ENCODE results near the gene AQP2. TPM values are rescaled to one million over a fixed set of nuclear protein-coding genes. Genes with fewer than 3 reads are reported as not detected.

AQP2 gene
- total RNA-seq, 4 donors from 2014 or later, result not detected

DNA sequence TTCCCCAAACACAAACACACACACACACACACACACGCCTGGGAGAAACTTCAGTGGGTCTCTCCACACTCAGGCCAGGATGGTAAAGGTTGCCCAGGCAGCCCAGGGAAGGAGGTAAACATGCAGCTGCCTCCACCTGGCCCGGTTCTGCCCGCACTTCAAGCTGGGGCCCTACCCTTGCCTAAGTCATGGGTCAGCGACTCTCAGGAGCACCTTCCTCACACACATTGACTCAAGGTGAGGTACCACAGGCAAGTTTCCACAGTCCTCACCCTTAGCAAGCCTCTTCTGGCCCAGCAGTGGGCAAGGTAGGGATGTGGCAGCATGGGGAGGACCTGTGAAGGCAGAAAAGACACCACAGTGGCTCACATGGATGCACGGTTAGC, 32.8 kb upstream of the AQP2 start:
- DNase-seq, result peak in 1 of 3 donors; percentile 29
- TF ChIP-seq POLR2A (IDR thresholded peaks at IDR 0.05) (no peak), CTCF (IDR thresholded peaks at IDR 0.05) (no peak)
- Histone ChIP-seq H3K27me3 (no peaks in the 10 kb centered on the region), H3K4me3 (no peak overlapping the region), H3K4me1 (no peaks in the 10 kb centered on the region), H3K36me3 (no peaks in the 10 kb centered on the region), H3K9me3 (no peaks in the 10 kb centered on the region), H3K27ac (no peak overlapping the region)

DNA sequence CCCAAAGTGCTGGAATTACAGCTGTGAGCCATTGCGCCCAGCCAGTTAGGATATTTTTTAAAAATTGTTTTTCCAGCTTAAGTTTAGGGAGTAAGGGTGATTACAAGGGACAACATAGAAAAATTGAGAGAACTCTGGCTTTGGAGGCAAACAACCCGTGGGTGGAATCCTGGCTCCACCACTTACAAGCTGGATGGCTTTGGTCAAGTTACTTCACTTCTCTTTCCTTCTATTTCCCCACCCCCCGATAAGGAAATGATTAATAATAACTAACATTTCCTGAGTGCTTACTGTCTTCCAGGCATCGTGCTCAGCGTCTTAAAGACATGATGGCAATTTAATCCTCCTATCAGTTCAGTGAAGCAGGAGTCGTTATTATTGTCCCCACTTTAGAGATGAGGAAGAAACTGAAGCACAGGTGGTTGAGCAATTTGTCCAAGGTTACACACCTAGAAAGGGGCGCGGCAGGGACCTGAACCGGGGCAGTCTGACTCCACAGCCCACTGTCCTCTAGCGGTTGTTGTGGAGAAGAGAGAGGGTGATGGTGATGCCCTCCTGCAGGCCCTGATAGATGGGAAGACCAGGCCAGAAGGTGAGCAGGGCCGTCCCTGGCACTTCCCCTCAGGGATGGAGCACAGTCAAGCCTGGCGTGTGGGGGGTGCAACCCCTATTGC, 30.2 kb upstream of the AQP2 start:
- Histone ChIP-seq H3K4me3 (no peak overlapping the region), H3K4me1 (no peaks in the 10 kb centered on the region), H3K36me3 (no peaks in the 10 kb centered on the region), H3K27ac (no peak overlapping the region), H3K9me3 (no peaks in the 10 kb centered on the region), H3K27me3 (no peaks in the 10 kb centered on the region)
- DNase-seq, result peak in 1 of 3 donors; percentile 25
- TF ChIP-seq CTCF (IDR thresholded peaks at IDR 0.05) (no peak), POLR2A (IDR thresholded peaks at IDR 0.05) (no peak)

DNA sequence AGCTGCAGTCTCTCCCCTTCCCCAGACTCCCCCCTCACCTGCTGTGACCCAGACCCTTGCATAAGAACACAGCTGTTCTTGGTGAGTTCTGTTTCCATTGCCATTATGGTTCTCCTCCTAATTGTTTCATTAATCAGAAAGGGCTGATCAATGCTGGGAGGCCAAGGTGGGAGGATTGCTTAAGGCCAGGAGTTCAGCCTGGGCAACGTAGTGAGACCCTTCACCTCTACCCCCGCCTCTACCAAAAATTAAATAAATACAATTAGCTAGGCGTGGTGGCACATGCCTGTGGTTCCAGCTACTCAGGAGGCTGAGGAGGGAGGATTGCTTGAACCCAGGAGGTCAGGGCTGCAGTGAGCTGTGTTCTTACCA, 29.6 kb upstream of the AQP2 start:
- no peaks in the 10 kb centered on the region for H3K4me1 ChIP-seq
- no peaks in the 10 kb centered on the region for H3K36me3 ChIP-seq
- no peaks in the 10 kb centered on the region for H3K27me3 ChIP-seq
- DNase-seq, result peak in 1 of 3 donors; percentile 14
- TF ChIP-seq CTCF (IDR thresholded peaks at IDR 0.05) (no peak), POLR2A (IDR thresholded peaks at IDR 0.05) (no peak)
- no peaks in the 10 kb centered on the region for H3K9me3 ChIP-seq
- no peak overlapping the region for H3K4me3 ChIP-seq
- no peak overlapping the region for H3K27ac ChIP-seq

DNA sequence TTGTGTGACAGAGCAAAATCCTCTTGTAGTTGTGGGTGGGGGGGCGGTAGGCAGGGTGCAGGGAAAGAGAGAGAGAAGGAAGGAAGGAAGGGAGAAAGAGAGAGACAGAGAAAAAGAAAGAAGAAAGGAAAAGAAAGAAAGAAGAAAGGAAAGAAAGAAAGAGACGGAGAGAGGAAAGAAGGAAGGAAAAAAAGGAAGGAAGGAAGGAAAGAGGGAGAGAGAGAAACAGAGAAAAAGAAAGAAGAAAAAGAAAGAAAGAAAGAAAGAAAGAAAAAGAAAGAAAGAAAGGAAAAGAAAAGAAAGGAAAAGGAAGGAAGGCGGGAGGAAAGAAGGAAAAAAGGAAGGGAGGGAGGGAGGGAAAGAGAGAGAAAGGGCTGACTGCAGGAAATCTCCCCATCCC, 29.2 kb upstream of the AQP2 start:
- DNase-seq, result no peak
- Histone ChIP-seq H3K4me1 (no peaks in the 10 kb centered on the region), H3K4me3 (no peak overlapping the region), H3K36me3 (no peaks in the 10 kb centered on the region), H3K27ac (no peak overlapping the region), H3K27me3 (no peaks in the 10 kb centered on the region), H3K9me3 (no peaks in the 10 kb centered on the region)
- TF ChIP-seq CTCF (IDR thresholded peaks at IDR 0.05) (no peak), POLR2A (IDR thresholded peaks at IDR 0.05) (no peak)

GRCh38 chr12:49921936-49922335, 28.6 kb upstream of the AQP2 start:
- H3K27ac ChIP-seq, result no peak overlapping the region
- H3K4me1 ChIP-seq, result no peaks in the 10 kb centered on the region
- no peaks in the 10 kb centered on the region for H3K36me3 ChIP-seq
- peak in 1 of 3 donors; percentile 13 for DNase-seq
- no peaks in the 10 kb centered on the region for H3K9me3 ChIP-seq
- no peaks in the 10 kb centered on the region for H3K27me3 ChIP-seq
- TF ChIP-seq CTCF (IDR thresholded peaks at IDR 0.05), result no peak
- TF ChIP-seq POLR2A (IDR thresholded peaks at IDR 0.05), result no peak
- H3K4me3 ChIP-seq, result no peak overlapping the region
